Chondrocyte (in vitro differentiated cells): ENCODE results near the gene PDZK1IP1. TPM values are rescaled to one million over a fixed set of nuclear protein-coding genes. Genes with fewer than 3 reads are reported as not detected.

Experiments
- DNase-seq: peaks from one replicate; pipeline ENCODE4 v3.0.0; 2021; ENCODE audit warnings: mixed read lengths, low spot score
- H3K27ac Mint-ChIP-seq: one replicate; pipeline ENCODE4 v1.8.0; 2021; ENCODE audit warnings: mild to moderate bottlenecking, moderate library complexity, mixed read lengths; ENCODE audit not compliant: unreplicated experiment
- H3K27me3 Mint-ChIP-seq: 2 replicates; pipeline ENCODE4 v1.8.0; 2021; ENCODE audit warnings: low read depth, mixed read lengths
- H3K36me3 Mint-ChIP-seq: 2 replicates; pipeline ENCODE4 v1.8.0; 2021; ENCODE audit warnings: low read depth, mixed read lengths
- H3K4me1 Mint-ChIP-seq: 2 replicates; pipeline ENCODE4 v1.8.0; 2021; ENCODE audit warnings: low read depth, mild to moderate bottlenecking, mixed read lengths
- H3K4me3 Mint-ChIP-seq: one replicate; pipeline ENCODE4 v1.8.0; 2021; ENCODE audit warnings: mild to moderate bottlenecking, moderate library complexity, mixed read lengths; ENCODE audit not compliant: unreplicated experiment
- H3K9me3 Mint-ChIP-seq: 2 replicates; pipeline ENCODE4 v1.8.0; 2021; ENCODE audit warnings: low read depth, mixed read lengths
- total RNA-seq: library from RNA; stranded (reverse); gene quantifications from 3 replicates; pipeline ENCODE4 v1.2.1, GENCODE V29; 2021
- TF ChIP-seq, protein P1 (sequence below): fragments of 200-600 bp; sonication (generic); IDR thresholded peaks from 2 replicates; pipeline ENCODE4 v1.5.0; 2021; ENCODE audit warnings: antibody characterized with exemption, mild to moderate bottlenecking, moderate library complexity

PDZK1IP1 gene
- total RNA-seq, 1 donor from 2014 or later = not detected

- H3K27me3 Mint-ChIP-seq = peaks cover 7% of the 10 kb centered on the region
- DNase-seq = no peak
- TF ChIP-seq, protein P1, sequence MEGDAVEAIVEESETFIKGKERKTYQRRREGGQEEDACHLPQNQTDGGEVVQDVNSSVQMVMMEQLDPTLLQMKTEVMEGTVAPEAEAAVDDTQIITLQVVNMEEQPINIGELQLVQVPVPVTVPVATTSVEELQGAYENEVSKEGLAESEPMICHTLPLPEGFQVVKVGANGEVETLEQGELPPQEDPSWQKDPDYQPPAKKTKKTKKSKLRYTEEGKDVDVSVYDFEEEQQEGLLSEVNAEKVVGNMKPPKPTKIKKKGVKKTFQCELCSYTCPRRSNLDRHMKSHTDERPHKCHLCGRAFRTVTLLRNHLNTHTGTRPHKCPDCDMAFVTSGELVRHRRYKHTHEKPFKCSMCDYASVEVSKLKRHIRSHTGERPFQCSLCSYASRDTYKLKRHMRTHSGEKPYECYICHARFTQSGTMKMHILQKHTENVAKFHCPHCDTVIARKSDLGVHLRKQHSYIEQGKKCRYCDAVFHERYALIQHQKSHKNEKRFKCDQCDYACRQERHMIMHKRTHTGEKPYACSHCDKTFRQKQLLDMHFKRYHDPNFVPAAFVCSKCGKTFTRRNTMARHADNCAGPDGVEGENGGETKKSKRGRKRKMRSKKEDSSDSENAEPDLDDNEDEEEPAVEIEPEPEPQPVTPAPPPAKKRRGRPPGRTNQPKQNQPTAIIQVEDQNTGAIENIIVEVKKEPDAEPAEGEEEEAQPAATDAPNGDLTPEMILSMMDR = no peak
- no peaks in the 10 kb centered on the region for H3K36me3 Mint-ChIP-seq
- no peak overlapping the region for H3K4me3 Mint-ChIP-seq
- no peaks in the 10 kb centered on the region for H3K9me3 Mint-ChIP-seq
- peaks cover 25% of the 10 kb centered on the region for H3K4me1 Mint-ChIP-seq
- no peak overlapping the region for H3K27ac Mint-ChIP-seq
Observed at GRCh38 chr1:47178020-47178419, 11.8 kb downstream of the PDZK1IP1 start.

- no peak overlapping the region for H3K4me3 Mint-ChIP-seq
- DNase-seq = no peak
- TF ChIP-seq, protein P1 = peak; percentile 86
Observed at GRCh38 chr1:47175227-47175934, 14.5 kb downstream of the PDZK1IP1 start.

DNA sequence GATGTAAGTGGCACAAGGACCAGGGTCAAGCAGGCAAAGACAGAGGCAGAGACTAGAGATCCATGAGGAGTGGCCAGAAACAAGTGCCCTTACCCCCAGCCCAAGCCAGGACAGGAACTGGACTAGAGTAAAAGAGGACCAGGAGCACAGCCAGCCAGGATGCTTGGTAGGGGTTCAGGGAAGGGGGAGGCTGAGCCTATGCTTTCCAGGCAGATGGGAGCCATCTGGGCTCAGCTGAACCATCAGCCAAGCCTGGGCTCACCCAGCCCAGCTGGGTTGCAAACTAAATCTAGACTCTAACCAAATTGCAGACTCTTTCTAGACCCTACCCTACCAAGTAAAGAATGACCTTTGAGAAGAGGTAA is 15.2 kb downstream of the PDZK1IP1 start:
- Mint-ChIP-seq H3K9me3 (no peaks in the 10 kb centered on the region), H3K4me1 (peaks cover 14% of the 10 kb centered on the region), H3K36me3 (no peaks in the 10 kb centered on the region), H3K27ac (no peak overlapping the region), H3K4me3 (no peak overlapping the region), H3K27me3 (peaks cover 7% of the 10 kb centered on the region)
- DNase-seq = no peak
- TF ChIP-seq, protein P1 = no peak

More at GRCh38 chr1:47175227-47175934, 14.5 kb downstream of the PDZK1IP1 start:
- Mint-ChIP-seq H3K4me1 (peaks cover 20% of the 10 kb centered on the region), H3K27ac (no peak overlapping the region), H3K36me3 (no peaks in the 10 kb centered on the region), H3K9me3 (no peaks in the 10 kb centered on the region), H3K27me3 (peaks cover 7% of the 10 kb centered on the region)

DNA sequence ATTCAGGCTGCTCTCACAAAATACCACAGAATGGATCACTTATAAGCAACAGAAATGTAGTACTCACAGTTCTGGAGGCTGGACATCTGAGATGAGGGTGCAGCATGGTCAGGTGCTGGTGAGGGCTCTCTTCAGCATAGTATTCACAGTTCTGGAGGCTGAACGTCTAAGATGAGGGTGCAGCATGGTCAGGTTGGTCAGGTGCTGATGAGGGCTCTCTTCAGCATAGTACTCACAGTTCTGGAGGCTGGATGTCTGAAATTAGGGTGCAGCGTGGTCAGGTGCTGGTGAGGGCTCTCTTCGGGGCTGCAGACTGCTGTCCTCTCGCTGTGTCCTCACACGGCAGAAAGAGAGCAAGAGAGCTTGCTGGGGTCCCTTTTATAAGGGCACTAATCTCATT is 17.1 kb downstream of the PDZK1IP1 start:
- TF ChIP-seq, protein P1 = no peak
- H3K27ac Mint-ChIP-seq = no peak overlapping the region
- peaks cover 16% of the 10 kb centered on the region for H3K27me3 Mint-ChIP-seq
- no peak overlapping the region for H3K4me3 Mint-ChIP-seq
- peaks cover 3% of the 10 kb centered on the region for H3K9me3 Mint-ChIP-seq
- H3K36me3 Mint-ChIP-seq = peaks cover 2% of the 10 kb centered on the region
- DNase-seq = no peak
- H3K4me1 Mint-ChIP-seq = peaks cover 4% of the 10 kb centered on the region

DNA sequence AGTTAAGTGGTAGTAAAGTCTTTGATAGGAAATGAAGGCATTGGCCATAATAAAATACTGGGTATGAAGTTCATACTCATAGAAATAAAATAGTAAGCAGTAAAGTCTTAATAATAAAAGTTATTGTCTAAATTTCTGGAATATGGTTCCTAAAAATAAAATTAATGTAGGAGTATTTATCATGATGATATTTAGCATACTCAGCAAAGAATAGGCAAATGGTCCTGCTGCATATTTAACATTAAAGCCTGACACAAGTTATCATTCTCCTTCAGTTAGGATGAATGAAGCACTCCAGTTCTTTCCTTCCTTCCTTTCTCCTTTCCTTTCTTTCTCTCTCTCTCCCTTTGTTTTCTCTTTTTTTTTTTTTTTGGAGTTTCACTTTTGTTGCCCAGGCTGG is 25.3 kb downstream of the PDZK1IP1 start:
- Mint-ChIP-seq H3K4me3 (no peak overlapping the region), H3K27ac (no peak overlapping the region), H3K4me1 (no peaks in the 10 kb centered on the region), H3K36me3 (peaks cover 2% of the 10 kb centered on the region), H3K9me3 (peaks cover 24% of the 10 kb centered on the region), H3K27me3 (peaks cover 13% of the 10 kb centered on the region)
- TF ChIP-seq, protein P1 = no peak
- DNase-seq = no peak
